GM21423 (cell line): ENCODE results near the gene PROK2.

Experiments used
- ATAC-seq: cut with Tn5 transposase; IDR thresholded peaks from one replicate; pipeline ENCODE4 v1.9.1; 2021; ENCODE audit warnings: mild to moderate bottlenecking, moderate library complexity; ENCODE audit not compliant: unreplicated experiment

PROK2 gene

GRCh38 chr3:71787851-71788405 lies 3.0 kb upstream of the PROK2 start:
- no peak for ATAC-seq

- no peak for ATAC-seq
Observed at GRCh38 chr3:71786551-71786950, 1.6 kb upstream of the PROK2 start.

GRCh38 chr3:71786217-71786549 lies 1.2 kb upstream of the PROK2 start:
- no peak for ATAC-seq

- ATAC-seq: no peak
Observed at GRCh38 chr3:71785532-71786216, 726 bp upstream of the PROK2 start.

- no peak for ATAC-seq
Observed at GRCh38 chr3:71784201-71784913, 591 bp downstream of the PROK2 start.

GRCh38 chr3:71783152-71783551 lies 1.8 kb downstream of the PROK2 start:
- no peak for ATAC-seq

- no peak for ATAC-seq
Observed at GRCh38 chr3:71780430-71780829, 4.5 kb downstream of the PROK2 start.

- no peak for ATAC-seq
Observed at GRCh38 chr3:71779674-71780377, 5.1 kb downstream of the PROK2 start.

GRCh38 chr3:71778353-71778752 lies 6.6 kb downstream of the PROK2 start:
- ATAC-seq: no peak

GRCh38 chr3:71776538-71776937 lies 8.4 kb downstream of the PROK2 start:
- ATAC-seq: no peak

GRCh38 chr3:71771884-71772283 lies 13.1 kb downstream of the PROK2 start:
- ATAC-seq: no peak

GRCh38 chr3:71771126-71771525 lies 13.8 kb downstream of the PROK2 start:
- no peak for ATAC-seq

- no peak for ATAC-seq
Observed at GRCh38 chr3:71763426-71763825, 21.5 kb downstream of the PROK2 start.

- ATAC-seq: no peak
Observed at GRCh38 chr3:71760140-71760539, 24.8 kb downstream of the PROK2 start.

- no peak for ATAC-seq
Observed at GRCh38 chr3:71759401-71759800, 25.5 kb downstream of the PROK2 start.

GRCh38 chr3:71758091-71758490 lies 26.9 kb downstream of the PROK2 start:
- no peak for ATAC-seq

- ATAC-seq: no peak
Observed at GRCh38 chr3:71754610-71755253, 30.2 kb downstream of the PROK2 start.

- no peak for ATAC-seq
Observed at GRCh38 chr3:71753701-71754609, 31.0 kb downstream of the PROK2 start, which contains the start of gene GPR27. TSS of gene GPR27 (plus strand) at chr3:71753855. CDS start at chr3:71754050, 195 bp downstream.

GRCh38 chr3:71752831-71753700 lies 31.9 kb downstream of the PROK2 start:
- no peak for ATAC-seq
